ENCODE results near the gene INSL3. TPM values are rescaled to one million over a fixed set of nuclear protein-coding genes. Genes with fewer than 3 reads are reported as not detected.

INSL3 gene
- total RNA-seq = not detected

DNA sequence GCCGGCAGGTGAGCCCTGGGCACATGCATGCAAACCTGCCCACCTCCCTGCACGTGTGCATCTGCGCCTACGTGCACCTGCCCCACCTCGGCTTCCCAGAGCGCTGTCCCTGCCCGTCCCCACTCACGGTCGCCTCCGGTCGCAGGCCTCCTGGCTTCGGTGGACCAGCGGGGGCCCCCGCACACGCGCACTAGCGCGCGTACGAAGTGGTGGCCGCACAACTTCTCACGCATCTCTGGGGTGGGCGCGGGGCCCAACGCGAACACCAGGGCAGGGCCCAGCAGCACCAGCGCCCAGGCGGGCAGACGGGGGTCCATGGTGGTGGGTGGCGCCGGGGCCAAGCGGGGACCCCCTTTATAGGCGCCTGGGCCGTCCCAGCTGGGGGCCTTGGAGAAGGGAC is at the start of gene INSL3:
TSS of gene INSL3 (minus strand) at position 330 of the 400 bp plus-strand sequence. CDS start at position 317, 13 bp downstream.
- no peak within 1 kb of the TSS for H3K4me3 ChIP-seq
- intact Hi-C loops (cut with DNase I) = no loop called here
- H3K27ac ChIP-seq = no peak within 1 kb of the TSS
- TF ChIP-seq POLR2A (IDR thresholded peaks at IDR 0.05) (no peak), CTCF (IDR thresholded peaks at IDR 0.05) (no peak)
- no peak for DNase-seq
- no peaks in the 10 kb centered on the region for H3K27me3 ChIP-seq
- no peaks in the 10 kb centered on the region for H3K4me1 ChIP-seq
- H3K36me3 ChIP-seq (replicated peaks in 1 of 2; ENCODE audit: insufficient read depth in 1 of 2, low read depth in 2 of 2) = no peaks in the 10 kb centered on the region
- WGBS, 2 donors = 40 to 53% methylated on average over 1 to 26 of the region's 34 CpGs
- no peaks in the 10 kb centered on the region for H3K9me3 ChIP-seq
- no peak for ATAC-seq

GRCh38 chr19:17869114-17869608 is 47.8 kb upstream of the INSL3 start:
- peaks cover 0 to under 1% of the 10 kb centered on the region in 2 donors for H3K36me3 ChIP-seq (replicated peaks in 1 of 2; ENCODE audit: insufficient read depth in 1 of 2, low read depth in 2 of 2)
- no peaks in the 10 kb centered on the region for H3K9me3 ChIP-seq
- ATAC-seq = no peak
- H3K27ac ChIP-seq = no peak overlapping the region
- TF ChIP-seq POLR2A (IDR thresholded peaks at IDR 0.05) (no peak), CTCF (IDR thresholded peaks at IDR 0.05) (no peak)
- WGBS, 2 donors = 36 to 42% methylated on average over 10 to 11 of the region's 11 CpGs
- intact Hi-C loops (cut with DNase I) = loop anchor here (5.0 kb wide), 1 partner anchor 68 kb away; no protein-coding TSS in a partner anchor
- no peak for DNase-seq
- peaks cover 0 to 30% of the 10 kb centered on the region in 2 donors for H3K27me3 ChIP-seq
- H3K4me3 ChIP-seq = no peak overlapping the region
- peaks cover 14% of the 10 kb centered on the region for H3K4me1 ChIP-seq

GRCh38 chr19:17868669-17869068 is 47.4 kb upstream of the INSL3 start:
- H3K36me3 ChIP-seq (replicated peaks in 1 of 2; ENCODE audit: insufficient read depth in 1 of 2, low read depth in 2 of 2) = peaks cover 1 to 4% of the 10 kb centered on the region in 2 donors
- H3K4me3 ChIP-seq = no peak overlapping the region
- intact Hi-C loops (cut with DNase I) = loop anchor here (5.0 kb wide), 1 partner anchor 69 kb away; no protein-coding TSS in a partner anchor
- H3K27me3 ChIP-seq = peaks cover 0 to 27% of the 10 kb centered on the region in 2 donors
- DNase-seq (no peak), ATAC-seq (no peak)
- no peak overlapping the region for H3K27ac ChIP-seq
- TF ChIP-seq POLR2A (IDR thresholded peaks at IDR 0.05) (no peak), CTCF (IDR thresholded peaks at IDR 0.05) (no peak)
- H3K4me1 ChIP-seq = peaks cover 16% of the 10 kb centered on the region
- no peaks in the 10 kb centered on the region for H3K9me3 ChIP-seq
- WGBS, 2 donors = 26 to 41% methylated on average over 6 of the region's 6 CpGs

GRCh38 chr19:17866964-17867486 is 45.7 kb upstream of the INSL3 start:
- TF ChIP-seq CTCF (IDR thresholded peaks at IDR 0.05) (no peak), POLR2A (IDR thresholded peaks at IDR 0.05) (no peak)
- Histone ChIP-seq H3K4me1 (peaks cover 17% of the 10 kb centered on the region), H3K36me3 (replicated peaks in 1 of 2; ENCODE audit: insufficient read depth in 1 of 2, low read depth in 2 of 2) (peaks cover 17 to 19% of the 10 kb centered on the region in 2 donors), H3K4me3 (no peak overlapping the region), H3K27ac (no peak overlapping the region), H3K27me3 (peaks cover 0 to 17% of the 10 kb centered on the region in 2 donors), H3K9me3 (no peaks in the 10 kb centered on the region)
- DNase-seq (no peak), ATAC-seq (no peak)
- intact Hi-C loops (cut with DNase I) = loop anchor here (5.0 kb wide), 1 partner anchor 70 kb away; no protein-coding TSS in a partner anchor
- 43 to 53% methylated on average over 6 to 11 of the region's 11 CpGs for WGBS, 2 donors
